Measurements from ENCODE around the gene RIT1.

GRCh38 chr1:155913969-155914757, 3.0 kb upstream of the RIT1 start:
- TF ChIP-seq CTCF (conservative IDR thresholded peaks at IDR 0.05; ENCODE audit: low read length): no peak
- TF ChIP-seq EZH2phosphoT487 (IDR thresholded peaks at IDR 0.05; ENCODE audit: borderline replicate concordance): no peak
